Measurements from ENCODE around the gene HSPB6. TPM values are rescaled to one million over a fixed set of nuclear protein-coding genes. Genes with fewer than 3 reads are reported as not detected.

The HSPB6 gene
- total RNA-seq, 1 experiment from 2014 or later = 0.93 TPM

- no peaks in the 10 kb centered on the region for H4K20me1 ChIP-seq (ENCODE audit: insufficient read depth)
- peaks cover 17% of the 10 kb centered on the region for H3K79me2 ChIP-seq (ENCODE audit: insufficient read depth, low read length)
- ChIA-PET RAD21 (ENCODE audit: low non-redundant PET in 1 of 2, low total read pairs in 2 of 2, uncharacterized antibody in 2 of 2, unreplicated experiment in 2 of 2) (no interaction called here), CTCF (no interaction called here), POLR2A (no interaction called here)
- H3K9me3 ChIP-seq (ENCODE audit: control insufficient read depth in 1 of 2, insufficient read depth in 1 of 2, low read depth in 1 of 2, low read length in 2 of 2) = no peaks in the 10 kb centered on the region
- H3K36me3 ChIP-seq (ENCODE audit: control insufficient read depth in 1 of 2, insufficient read depth in 2 of 2, low read length in 2 of 2) = peaks cover 0 to 2% of the 10 kb centered on the region in 2 experiments; a peak in 1 of 4 replicates
- H2AFZ ChIP-seq (ENCODE audit: low read depth, low read length, poor library complexity, severe bottlenecking) = no peak overlapping the region
- H3K9ac ChIP-seq (ENCODE audit: low read length) = no peak overlapping the region
- TF ChIP-seq SP1 (IDR thresholded peaks at IDR 0.05; ENCODE audit: low read depth) (no peak), EZH2 (IDR thresholded peaks at IDR 0.05) (no peak), REST (IDR thresholded peaks at IDR 0.05; ENCODE audit: low read depth) (no peak), YY1 (IDR thresholded peaks at IDR 0.05; ENCODE audit: extremely low read depth, insufficient replicate concordance, low read depth, low read length) (no peak), CTCF (IDR thresholded peaks at IDR 0.05 in 2 of 3, conservative IDR thresholded peaks at IDR 0.05 in 1 of 3; ENCODE audit: borderline replicate concordance in 1 of 3, insufficient read depth in 1 of 3, low read depth in 2 of 3, low read length in 2 of 3) (no peak), POLR2A (IDR thresholded peaks at IDR 0.05; ENCODE audit: borderline replicate concordance, extremely low read depth, insufficient read depth, insufficient read length) (no peak), ELF1 (IDR thresholded peaks at IDR 0.05; ENCODE audit: borderline replicate concordance, low read depth) (no peak), ZFX (IDR thresholded peaks at IDR 0.05) (no peak), ZBTB33 (IDR thresholded peaks at IDR 0.05; ENCODE audit: extremely low read depth, insufficient replicate concordance, low read length) (no peak), ATF3 (IDR thresholded peaks at IDR 0.05) (no peak), MAX (IDR thresholded peaks at IDR 0.05) (no peak), CEBPB (IDR thresholded peaks at IDR 0.05; ENCODE audit: low read depth) (no peak), EGR1 (IDR thresholded peaks at IDR 0.05; ENCODE audit: low read depth) (no peak)
- no peak overlapping the region for H3K27ac ChIP-seq (ENCODE audit: low read depth, low read length)
- H3K27me3 ChIP-seq (ENCODE audit: insufficient read depth, low read length) = no peaks in the 10 kb centered on the region
- peaks cover 14 to 20% of the 10 kb centered on the region in 2 experiments for H3K4me1 ChIP-seq (ENCODE audit: control insufficient read depth in 1 of 2, insufficient read depth in 2 of 2, low read length in 2 of 2)
- no peak overlapping the region for H3K4me3 ChIP-seq (replicated peaks in 1 of 2; ENCODE audit: low read depth in 1 of 2, low read length in 2 of 2)
- intact Hi-C loops (cut with micrococcal nuclease) = no loop called here
- DNase-seq (ENCODE audit: low read depth, low spot score) (no peak), ATAC-seq (no peak)
- no peak overlapping the region for H3K4me2 ChIP-seq (ENCODE audit: low read length)
- no TSS peak for BruUV-seq (replicated peaks)
- H3K9me2 ChIP-seq (ENCODE audit: insufficient read depth) = no peaks in the 10 kb centered on the region
Observed at GRCh38 chr19:35755131-35755549, 1.7 kb downstream of the HSPB6 start.
